HuH-7.5 (cell line): ENCODE results near the gene AKR1C8.

Experiments used
- DNase-seq: peaks from one replicate; pipeline ENCODE4 v3.0.0; 2011; ENCODE audit warnings: low spot score

AKR1C8 gene

GRCh38 chr10:5108658-5109416 is 76.1 kb downstream of the AKR1C8 start:
- DNase-seq: no peak

DNA sequence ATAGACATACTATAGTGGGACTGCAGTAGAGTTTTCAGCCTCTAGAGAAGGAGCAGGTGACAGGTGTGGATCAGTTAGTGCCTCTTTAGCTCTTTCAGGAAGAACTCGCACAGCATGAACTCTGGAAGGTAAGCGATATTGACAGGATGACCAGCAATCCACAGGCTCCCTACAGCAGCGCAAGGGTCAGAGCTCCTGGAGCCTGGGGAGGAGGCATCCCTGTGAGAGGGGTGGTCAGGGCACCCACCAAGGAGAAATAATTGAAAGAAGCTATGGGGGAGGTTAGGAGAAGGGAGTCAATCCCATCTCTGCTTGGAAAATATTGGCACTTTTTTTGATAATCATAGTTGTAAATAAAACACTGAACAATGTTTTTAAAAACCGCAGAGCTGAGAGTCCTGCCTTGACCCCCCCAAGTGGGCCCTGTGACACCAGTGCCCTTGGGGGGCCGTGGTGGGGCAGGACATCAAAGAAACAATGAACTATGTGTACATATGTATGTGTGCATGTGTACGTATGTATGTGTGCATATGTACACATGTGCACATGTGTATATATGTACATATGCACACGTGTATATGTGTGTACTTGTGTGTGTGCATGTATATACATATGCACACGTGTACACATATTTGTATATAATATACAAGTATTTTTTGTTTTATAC is 77.0 kb downstream of the AKR1C8 start:
- no peak for DNase-seq

DNA sequence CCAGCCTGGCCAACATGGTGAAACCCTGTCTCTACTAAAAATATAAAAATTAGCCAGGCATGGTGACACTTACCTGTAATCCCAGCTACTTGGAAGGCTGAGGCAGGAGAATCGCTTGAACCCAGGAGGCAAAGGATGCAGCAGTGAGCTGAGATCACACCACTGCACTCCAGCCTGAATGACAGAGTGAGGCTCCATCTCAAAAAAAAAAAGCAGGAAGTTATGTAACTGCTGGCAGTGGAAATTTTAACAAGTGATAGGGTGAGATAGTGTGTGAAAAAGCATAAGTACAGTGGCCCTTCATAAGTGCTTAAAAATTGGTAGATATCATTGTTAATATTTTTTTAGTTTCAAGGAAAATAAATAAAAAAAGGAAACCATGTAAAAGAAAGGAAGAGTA is 78.4 kb downstream of the AKR1C8 start:
- no peak for DNase-seq

DNA sequence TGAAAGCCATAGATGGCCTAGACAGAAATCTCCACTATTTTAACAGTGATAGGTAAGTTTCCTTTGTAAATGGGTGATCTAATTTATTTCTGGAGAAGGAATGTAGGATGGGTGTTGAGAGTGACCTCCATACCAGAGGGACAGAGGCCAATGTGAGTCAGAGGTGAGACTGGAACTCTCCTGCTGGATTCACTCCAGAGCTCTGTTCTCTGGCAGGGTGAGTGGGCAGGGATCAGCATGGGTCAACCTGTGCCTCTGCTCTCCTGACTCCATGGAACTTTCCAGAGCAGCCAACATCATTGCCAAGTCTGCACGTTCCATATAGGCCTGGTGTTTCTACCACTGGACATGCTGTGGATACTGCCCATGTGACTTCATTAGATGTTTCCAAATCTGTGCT is 79.3 kb downstream of the AKR1C8 start:
- DNase-seq: no peak
